CD14-positive monocyte (primary cell): ENCODE data around the gene CYP2E1. TPM values are rescaled to one million over a fixed set of nuclear protein-coding genes. Genes with fewer than 3 reads are reported as not detected.
"Not testable (repeated sequence)": the region's sequence is repeated elsewhere in the genome, so short reads cannot be mapped to it uniquely, and the experiment has no call there.

Experiments
- DNase-seq, 3 donors: peaks; one replicate each; pipeline ENCODE4 v3.0.0-alpha.2; 2011 to 2022
- H2AFZ ChIP-seq: 2 replicates; pipeline ENCODE4 v1.6.0; 2012; ENCODE audit warnings: mild to moderate bottlenecking, low read depth, low read length, inconsistent platforms; ENCODE audit not compliant: insufficient read depth, poor library complexity, severe bottlenecking
- H3K27ac ChIP-seq, 2 donors: 1 replicate in 1 of 2; 2 replicates in 1 of 2; pipeline ENCODE4 v1.5.1; 2012 to 2013; ENCODE audit warnings: low read length in 2 of 2, control low read depth in 1 of 2, inconsistent platforms in 1 of 2, low read depth in 1 of 2, mild to moderate bottlenecking in 1 of 2
- H3K27me3 ChIP-seq, 2 donors: one replicate each; pipeline versions ENCODE4 v1.6.0 to v1.6.1; 2011 to 2013; ENCODE audit warnings: low read length in 2 of 2; ENCODE audit not compliant: control insufficient read depth in 2 of 2, insufficient read depth in 2 of 2
- H3K36me3 ChIP-seq, 2 donors: replicated peaks in 1 of 2; 1 replicate in 1 of 2; 2 replicates in 1 of 2; pipeline versions ENCODE4 v1.5.1 to v1.6.1; 2012 to 2013; ENCODE audit warnings: low read length in 2 of 2, control low read depth in 1 of 2, inconsistent platforms in 1 of 2, mild to moderate bottlenecking in 1 of 2; ENCODE audit not compliant: insufficient read depth in 2 of 2, control insufficient read depth in 1 of 2
- H3K4me1 ChIP-seq, 2 donors: 1 replicate in 1 of 2; 2 replicates in 1 of 2; pipeline versions ENCODE4 v1.5.1 to v1.6.1; 2012 to 2013; ENCODE audit warnings: low read length in 2 of 2, control low read depth in 1 of 2, inconsistent platforms in 1 of 2, mild to moderate bottlenecking in 1 of 2, moderate library complexity in 1 of 2; ENCODE audit not compliant: insufficient read depth in 2 of 2, control insufficient read depth in 1 of 2
- H3K4me2 ChIP-seq: replicated peaks from 2 replicates; pipeline ENCODE3; 2012; ENCODE audit warnings: low read length, moderate library complexity, mild to moderate bottlenecking; ENCODE audit not compliant: poor library complexity, severe bottlenecking; ENCODE audit errors: extremely low read depth
- H3K4me3 ChIP-seq, 3 experiments: fragments of 200-600 bp in 1 of 3; sonication (generic) in 1 of 3; replicated peaks in 1 of 3; 1 replicate in 2 of 3; 2 replicates in 1 of 3; pipeline ENCODE4 v1.5.1; 2011 to 2013; ENCODE audit warnings: low read length in 3 of 3, mild to moderate bottlenecking in 3 of 3, control low read depth in 2 of 3, low read depth in 2 of 3, inconsistent platforms in 1 of 3, moderate library complexity in 1 of 3
- H3K79me2 ChIP-seq: 2 replicates; pipeline ENCODE4 v1.6.0; 2012; ENCODE audit warnings: mild to moderate bottlenecking, control low read depth, inconsistent platforms, low read length, moderate library complexity; ENCODE audit not compliant: insufficient read depth
- H3K9ac ChIP-seq: 2 replicates; pipeline ENCODE4 v1.6.0; 2017; ENCODE audit warnings: low read length, mild to moderate bottlenecking; ENCODE audit not compliant: insufficient read depth, poor library complexity, severe bottlenecking
- H3K9me3 ChIP-seq, 2 donors: replicated peaks in 1 of 2; 1 replicate in 1 of 2; 2 replicates in 1 of 2; pipeline versions ENCODE4 v1.5.1 to v1.6.1; 2012 to 2013; ENCODE audit warnings: low read length in 2 of 2, control low read depth in 1 of 2; ENCODE audit not compliant: control insufficient read depth in 1 of 2, insufficient read depth in 1 of 2
- H4K20me1 ChIP-seq: 2 replicates; pipeline ENCODE4 v1.6.0; 2012; ENCODE audit warnings: mild to moderate bottlenecking, low read length, control low read depth, moderate library complexity; ENCODE audit not compliant: insufficient read depth
- H3K27ac Mint-ChIP-seq, 7 donors: one replicate each; pipeline ENCODE4 v1.8.0; 2020; ENCODE audit warnings: mild to moderate bottlenecking in 7 of 7, mixed read lengths in 7 of 7, moderate library complexity in 6 of 7, inconsistent platforms in 2 of 7
- H3K27me3 Mint-ChIP-seq, 3 donors: one replicate each; pipeline ENCODE4 v1.8.0; 2021 to 2022; ENCODE audit warnings: low read depth in 3 of 3, mild to moderate bottlenecking in 3 of 3, mixed read lengths in 3 of 3, moderate library complexity in 3 of 3, inconsistent platforms in 1 of 3
- H3K36me3 Mint-ChIP-seq, 2 donors: one replicate each; pipeline ENCODE4 v1.8.0; 2020; ENCODE audit warnings: mixed read lengths in 2 of 2, inconsistent platforms in 1 of 2, mild to moderate bottlenecking in 1 of 2
- H3K4me1 Mint-ChIP-seq: one replicate; pipeline ENCODE4 v1.8.0; 2020; ENCODE audit warnings: mild to moderate bottlenecking, mixed read lengths
- H3K4me3 Mint-ChIP-seq, 2 donors: one replicate each; pipeline ENCODE4 v1.8.0; 2020; ENCODE audit warnings: mild to moderate bottlenecking in 2 of 2, mixed read lengths in 2 of 2, moderate library complexity in 1 of 2
- H3K9me3 Mint-ChIP-seq, 7 donors: one replicate each; pipeline ENCODE4 v1.8.0; 2020 to 2022; ENCODE audit warnings: mixed read lengths in 7 of 7, mild to moderate bottlenecking in 6 of 7, moderate library complexity in 6 of 7, inconsistent platforms in 2 of 7
- CTCF ChIP-seq: fragments of 200-600 bp; IDR thresholded peaks from one replicate; pipeline ENCODE4 v1.8.0; 2022; ENCODE audit warnings: antibody characterized with exemption, mild to moderate bottlenecking
- WGBS: methylation state at CpG from one replicate; pipeline ENCODE4 v1.1.5; 2013; ENCODE audit warnings: missing lambda C conversion rate; ENCODE audit not compliant: insufficient coverage; 5-methylcytosine and 5-hydroxymethylcytosine counted together
- intact Hi-C, 2 donors: fragments of 100-400 bp; cut with micrococcal nuclease; formaldehyde crosslinking; loops; one replicate each; pipeline versions ENCODE4 v1.15.0 to v1.15.1; 2023
- polyA plus RNA-seq, 3 donors: library from polyadenylated mRNA; depleted of rRNA in 1 of 3; unstranded in 2 of 3; stranded (reverse) in 1 of 3; fragments of 300-500 nt in 2 of 3; fragments of >200 nt in 1 of 3; fragmentation: Illumina TruSeq in 2 of 3; gene quantifications; 1 replicate in 2 of 3; 2 replicates in 1 of 3; pipeline ENCODE4 v1.2.3, GENCODE V29; 2012 to 2021

Gene CYP2E1
- polyA plus RNA-seq, 3 donors, result not detected

- no peak for TF ChIP-seq CTCF
- Mint-ChIP-seq H3K9me3 (peaks cover 33 to 49% (median 45%) of the 10 kb centered on the region in 7 donors), H3K27ac (no peak overlapping the region), H3K4me3 (no peak overlapping the region), H3K4me1 (no peaks in the 10 kb centered on the region), H3K36me3 (no peaks in the 10 kb centered on the region), H3K27me3 (peaks cover 1 to 6% (median 4%) of the 10 kb centered on the region in 3 donors)
- Histone ChIP-seq H3K4me3 (no peak overlapping the region), H3K9ac (no peak overlapping the region), H3K4me1 (no peaks in the 10 kb centered on the region), H3K27ac (no peak overlapping the region), H3K36me3 (no peaks in the 10 kb centered on the region), H4K20me1 (no peaks in the 10 kb centered on the region), H2AFZ (no peak overlapping the region), H3K9me3 (peaks cover 26 to 46% of the 10 kb centered on the region in 2 donors), H3K4me2 (no peak overlapping the region), H3K79me2 (no peaks in the 10 kb centered on the region), H3K27me3 (no peaks in the 10 kb centered on the region)
- 71% methylated on average over 1 of the region's 2 CpGs for WGBS
- intact Hi-C loops, result no loop called here
- no peak for DNase-seq
Measured at GRCh38 chr10:133489816-133490588, 37.2 kb upstream of the CYP2E1 start.

DNA sequence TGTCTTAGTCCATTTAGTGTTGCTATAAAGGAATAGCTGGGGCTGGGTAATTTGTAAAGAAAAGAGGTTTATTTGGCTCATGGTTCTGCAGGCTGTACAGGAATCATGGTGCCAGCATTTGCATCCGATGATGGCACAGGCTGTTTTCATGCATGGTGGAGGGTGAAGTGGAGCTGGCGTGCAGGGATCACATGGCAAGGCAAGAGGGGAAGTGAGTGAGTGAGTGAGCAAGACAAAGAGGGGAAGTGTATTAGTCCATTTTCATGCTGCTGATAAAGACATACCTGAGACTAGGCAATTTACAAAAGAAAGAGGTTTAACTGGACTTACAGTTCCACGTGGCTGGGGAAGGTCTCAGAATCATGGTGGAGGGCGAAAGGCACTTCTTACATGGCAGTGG, 33.6 kb upstream of the CYP2E1 start:
- DNase-seq, H3K27ac ChIP-seq, H3K4me1 ChIP-seq, H3K4me2 ChIP-seq, H3K4me3 Mint-ChIP-seq, H3K36me3 ChIP-seq, H3K27me3 Mint-ChIP-seq, H4K20me1 ChIP-seq, H3K79me2 ChIP-seq, H3K4me3 ChIP-seq, H3K9ac ChIP-seq, H3K4me1 Mint-ChIP-seq, H3K27me3 ChIP-seq, H2AFZ ChIP-seq, H3K36me3 Mint-ChIP-seq, H3K27ac Mint-ChIP-seq, intact Hi-C loops: not testable (repeated sequence)
- 70% methylated on average over 3 of the region's 4 CpGs for WGBS
- peaks cover 14 to 18% of the 10 kb centered on the region in 2 donors for H3K9me3 ChIP-seq
- peaks cover 10 to 33% (median 20%) of the 10 kb centered on the region in 7 donors for H3K9me3 Mint-ChIP-seq

- H4K20me1 ChIP-seq, H3K27me3 Mint-ChIP-seq, H3K27me3 ChIP-seq, H3K4me2 ChIP-seq, H3K4me1 Mint-ChIP-seq, H3K79me2 ChIP-seq, H3K4me3 Mint-ChIP-seq, H3K4me3 ChIP-seq, H3K27ac Mint-ChIP-seq, H3K27ac ChIP-seq, DNase-seq, H3K9me3 ChIP-seq, H3K4me1 ChIP-seq, H2AFZ ChIP-seq, H3K36me3 ChIP-seq, H3K36me3 Mint-ChIP-seq, intact Hi-C loops, H3K9ac ChIP-seq: not testable (repeated sequence)
- peaks cover 6 to 26% (median 20%) of the 10 kb centered on the region in 7 donors for H3K9me3 Mint-ChIP-seq
- 67% methylated on average over 3 of the region's 6 CpGs for WGBS
Measured at GRCh38 chr10:133497363-133497762, 29.8 kb upstream of the CYP2E1 start.

DNA sequence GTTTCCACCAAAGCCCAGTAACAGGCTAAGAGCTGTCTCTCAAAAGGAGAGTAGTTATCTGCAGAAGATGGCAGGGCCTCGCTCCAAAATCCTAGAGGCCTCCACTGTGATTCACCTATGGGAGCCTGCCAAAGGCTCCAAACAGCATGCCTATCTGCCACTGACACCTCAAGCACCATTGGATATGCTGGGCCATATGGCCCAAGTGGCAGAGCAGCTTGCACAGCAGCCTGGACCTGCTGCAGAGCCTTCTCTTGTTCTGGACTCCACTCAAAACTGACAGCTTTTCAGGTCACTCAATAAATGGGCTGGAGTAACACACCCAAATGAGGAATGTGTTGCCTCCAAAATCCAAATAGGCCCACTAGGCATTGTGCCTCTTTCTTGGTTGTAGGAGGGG, 28.0 kb upstream of the CYP2E1 start:
- H3K27ac Mint-ChIP-seq, H3K27ac ChIP-seq, H3K27me3 ChIP-seq, H2AFZ ChIP-seq, H3K9me3 ChIP-seq, H3K4me1 Mint-ChIP-seq, H3K9ac ChIP-seq, H3K4me3 ChIP-seq, H3K36me3 Mint-ChIP-seq, H3K27me3 Mint-ChIP-seq, intact Hi-C loops, H3K4me3 Mint-ChIP-seq, H3K36me3 ChIP-seq, DNase-seq, H4K20me1 ChIP-seq, H3K4me2 ChIP-seq, H3K4me1 ChIP-seq, H3K79me2 ChIP-seq: not testable (repeated sequence)
- WGBS, result no CpG with 5 or more reads among the region's 1 CpG
- peaks cover 6 to 29% (median 19%) of the 10 kb centered on the region in 7 donors for H3K9me3 Mint-ChIP-seq
